HepG2 (cell line): Measurements from ENCODE around the gene PPOX. TPM values are rescaled to one million over a fixed set of nuclear protein-coding genes. Genes with fewer than 3 reads are reported as not detected.
A peak's percentile ranks its signal among the peaks of the same experiment; 100 is the strongest.

Experiments used
- HOXA5 ChIP-seq: sonication (generic); formaldehyde crosslinking; IDR thresholded peaks from 2 replicates; pipeline ENCODE4 v1.4.0; 2020; ENCODE audit warnings: missing genetic modification reagents
- KLF12 ChIP-seq: sonication (generic); formaldehyde crosslinking; IDR thresholded peaks from 2 replicates; pipeline ENCODE4 v1.4.0; 2020; ENCODE audit warnings: missing genetic modification reagents, borderline replicate concordance
- NAIF1 ChIP-seq: sonication (generic); formaldehyde crosslinking; IDR thresholded peaks from 2 replicates; pipeline ENCODE4 v1.5.0; 2020; ENCODE audit warnings: mild to moderate bottlenecking, missing genetic modification reagents, borderline replicate concordance
- NFE2L1 ChIP-seq: sonication (generic); formaldehyde crosslinking; IDR thresholded peaks from 2 replicates; pipeline ENCODE4 v1.4.0; 2020; ENCODE audit warnings: missing genetic modification reagents, mild to moderate bottlenecking, borderline replicate concordance
- SCMH1 ChIP-seq: sonication (generic); formaldehyde crosslinking; IDR thresholded peaks from 2 replicates; pipeline ENCODE4 v1.9.0; 2021; ENCODE audit warnings: missing genetic modification reagents, mild to moderate bottlenecking, borderline replicate concordance
- SIN3A ChIP-seq: IDR thresholded peaks from 2 replicates; pipeline ENCODE4 v1.6.1; 2011; ENCODE audit warnings: low read depth, mild to moderate bottlenecking, control low read depth, low read length, borderline replicate concordance
- SIN3B ChIP-seq: fragments of 150-350 bp; IDR thresholded peaks from 2 replicates; pipeline ENCODE4 v1.6.1; 2014; ENCODE audit warnings: low read length
- SP1 ChIP-seq, 2 experiments: fragments of 450-650 bp in 1 of 2; sonication (generic) in 1 of 2; formaldehyde crosslinking in 1 of 2; IDR thresholded peaks; 2 replicates each; pipeline versions ENCODE4 v1.4.0 to v1.6.1; 2016 to 2020; ENCODE audit warnings: missing genetic modification reagents in 1 of 2
- ZNF367 ChIP-seq: sonication (generic); formaldehyde crosslinking; IDR thresholded peaks from 2 replicates; pipeline ENCODE4 v1.4.0; 2020; ENCODE audit warnings: missing genetic modification reagents, borderline replicate concordance
- ZNF383 ChIP-seq: sonication (generic); formaldehyde crosslinking; IDR thresholded peaks from 2 replicates; pipeline ENCODE4 v1.4.0; 2020; ENCODE audit warnings: missing genetic modification reagents, mild to moderate bottlenecking, borderline replicate concordance
- ZZZ3 ChIP-seq: sonication (generic); formaldehyde crosslinking; IDR thresholded peaks from 2 replicates; pipeline ENCODE4 v1.4.0; 2020; ENCODE audit warnings: missing genetic modification reagents, mild to moderate bottlenecking, borderline replicate concordance
- polyA plus RNA-seq, 8 experiments: library from polyadenylated mRNA; depleted of rRNA in 3 of 8; stranded (reverse) in 7 of 8; unstranded in 1 of 8; fragments of >200 nt; fragmentation: Illumina TruSeq in 4 of 8; extraction: Trizol in 4 of 8; gene quantifications; 2 replicates each; pipeline versions ENCODE4 v1.2.1 to v1.2.3, GENCODE V29; 2011 to 2016; ENCODE audit warnings: low read depth in 4 of 8, missing spikeins in 1 of 8, mixed read lengths in 1 of 8; ENCODE audit not compliant: insufficient read depth in 1 of 8
- total RNA-seq, 5 experiments: library from RNA; depleted of rRNA; stranded (reverse); fragments of >200 nt; fragmentation: Illumina TruSeq; extraction: Trizol; gene quantifications; 2 replicates each; pipeline ENCODE4 v1.2.3, GENCODE V29; 2016; ENCODE audit warnings: low read depth in 1 of 5
- TF ChIP-seq, protein P1 (sequence below): IDR thresholded peaks from 2 replicates; pipeline ENCODE4 v1.6.1; 2016; ENCODE audit warnings: low read depth, missing genetic modification reagents, missing compliant biosample characterization
- TF ChIP-seq, protein P2 (sequence below): fragments of 450-650 bp; IDR thresholded peaks from 2 replicates; pipeline ENCODE4 v1.6.1; 2016
- TF ChIP-seq, protein P3 (sequence below): sonication (generic); formaldehyde crosslinking; IDR thresholded peaks from 2 replicates; pipeline ENCODE4 v1.5.0; 2020; ENCODE audit warnings: missing genetic modification reagents, mild to moderate bottlenecking, borderline replicate concordance
- TF ChIP-seq, protein P4 (sequence below): sonication (generic); formaldehyde crosslinking; IDR thresholded peaks from 2 replicates; pipeline ENCODE4 v1.4.0; 2020; ENCODE audit warnings: mild to moderate bottlenecking, missing genetic modification reagents
- TF ChIP-seq, protein P5 (sequence below): IDR thresholded peaks from 2 replicates; pipeline ENCODE4 v1.6.1; 2016; ENCODE audit warnings: missing biosample characterization, missing genetic modification reagents, low read depth

Gene PPOX
- total and polyA plus RNA-seq, 2 of the 13 experiments (the other 11 are each of a cell fraction or from before 2014, with no cell fraction given), result 15.5 to 27.7 TPM

DNA sequence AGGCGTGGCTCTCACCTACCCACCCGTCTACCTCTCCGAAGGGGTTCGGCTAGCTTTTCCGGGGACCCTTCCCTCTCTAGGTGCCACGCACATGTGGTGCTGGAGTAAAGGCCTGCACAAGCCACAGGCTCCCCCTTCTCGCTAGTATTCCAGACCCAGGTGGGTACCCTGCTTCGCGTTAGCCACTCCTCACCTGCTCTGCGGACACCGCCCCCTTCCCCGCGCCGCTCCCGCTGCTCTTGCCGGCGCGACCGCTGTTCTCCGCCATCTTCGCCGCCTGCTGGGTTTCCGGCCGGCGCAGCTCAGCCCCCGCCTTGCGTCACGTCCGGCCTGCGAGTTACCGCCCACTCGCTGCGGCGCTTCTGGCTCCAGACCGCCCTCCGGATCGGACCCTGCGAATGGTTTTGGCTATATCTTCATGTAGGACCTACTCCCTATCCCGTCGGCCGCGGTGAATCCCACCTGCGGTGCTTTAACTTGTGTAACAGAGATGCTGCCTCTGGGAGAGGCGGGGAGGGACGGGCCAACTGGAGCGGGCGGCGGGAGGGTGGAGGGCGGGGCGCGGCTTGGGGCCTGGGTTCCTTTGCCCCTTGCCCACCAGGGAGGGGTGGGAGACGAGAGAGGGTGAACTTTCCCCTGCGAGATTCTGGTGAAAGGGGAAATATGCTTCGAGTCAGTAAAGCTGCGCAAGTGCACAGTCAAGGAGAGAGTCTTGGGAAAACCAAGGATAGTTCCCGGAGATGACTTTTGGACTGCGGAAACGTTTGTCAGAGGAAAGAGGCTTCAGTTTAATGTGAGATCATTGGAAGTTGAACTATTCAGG lies 48.3 kb upstream of the PPOX start, which contains the start of the genes NIT1 and PFDN2 (continued):
- no peak for TF ChIP-seq SCMH1 (CRISPR knock-in tag)
- peak; percentile 43; the same call in 1 of the 2 replicates for TF ChIP-seq SIN3A
- TF ChIP-seq SIN3B, result 0 out of 2 replicates have a peak, but pooled peaks have one; percentile 62
- peak; percentile 63; the same call in 1 of the 2 replicates for TF ChIP-seq NAIF1
- TF ChIP-seq ZZZ3, result no peak
- TF ChIP-seq SP1 (IDR thresholded peaks at IDR 0.05), result no peak
- TF ChIP-seq SP1 (CRISPR knock-in tag; IDR thresholded peaks at IDR 0.05), result peak; percentile 70
- TF ChIP-seq KLF12 (CRISPR knock-in tag), result peak; percentile 84
- 0 out of 2 replicates have a peak, but pooled peaks have one; percentile 32 for TF ChIP-seq ZNF367 (CRISPR knock-in tag)
- no peak for TF ChIP-seq NFE2L1 (CRISPR knock-in tag)
- TF ChIP-seq, protein P1, sequence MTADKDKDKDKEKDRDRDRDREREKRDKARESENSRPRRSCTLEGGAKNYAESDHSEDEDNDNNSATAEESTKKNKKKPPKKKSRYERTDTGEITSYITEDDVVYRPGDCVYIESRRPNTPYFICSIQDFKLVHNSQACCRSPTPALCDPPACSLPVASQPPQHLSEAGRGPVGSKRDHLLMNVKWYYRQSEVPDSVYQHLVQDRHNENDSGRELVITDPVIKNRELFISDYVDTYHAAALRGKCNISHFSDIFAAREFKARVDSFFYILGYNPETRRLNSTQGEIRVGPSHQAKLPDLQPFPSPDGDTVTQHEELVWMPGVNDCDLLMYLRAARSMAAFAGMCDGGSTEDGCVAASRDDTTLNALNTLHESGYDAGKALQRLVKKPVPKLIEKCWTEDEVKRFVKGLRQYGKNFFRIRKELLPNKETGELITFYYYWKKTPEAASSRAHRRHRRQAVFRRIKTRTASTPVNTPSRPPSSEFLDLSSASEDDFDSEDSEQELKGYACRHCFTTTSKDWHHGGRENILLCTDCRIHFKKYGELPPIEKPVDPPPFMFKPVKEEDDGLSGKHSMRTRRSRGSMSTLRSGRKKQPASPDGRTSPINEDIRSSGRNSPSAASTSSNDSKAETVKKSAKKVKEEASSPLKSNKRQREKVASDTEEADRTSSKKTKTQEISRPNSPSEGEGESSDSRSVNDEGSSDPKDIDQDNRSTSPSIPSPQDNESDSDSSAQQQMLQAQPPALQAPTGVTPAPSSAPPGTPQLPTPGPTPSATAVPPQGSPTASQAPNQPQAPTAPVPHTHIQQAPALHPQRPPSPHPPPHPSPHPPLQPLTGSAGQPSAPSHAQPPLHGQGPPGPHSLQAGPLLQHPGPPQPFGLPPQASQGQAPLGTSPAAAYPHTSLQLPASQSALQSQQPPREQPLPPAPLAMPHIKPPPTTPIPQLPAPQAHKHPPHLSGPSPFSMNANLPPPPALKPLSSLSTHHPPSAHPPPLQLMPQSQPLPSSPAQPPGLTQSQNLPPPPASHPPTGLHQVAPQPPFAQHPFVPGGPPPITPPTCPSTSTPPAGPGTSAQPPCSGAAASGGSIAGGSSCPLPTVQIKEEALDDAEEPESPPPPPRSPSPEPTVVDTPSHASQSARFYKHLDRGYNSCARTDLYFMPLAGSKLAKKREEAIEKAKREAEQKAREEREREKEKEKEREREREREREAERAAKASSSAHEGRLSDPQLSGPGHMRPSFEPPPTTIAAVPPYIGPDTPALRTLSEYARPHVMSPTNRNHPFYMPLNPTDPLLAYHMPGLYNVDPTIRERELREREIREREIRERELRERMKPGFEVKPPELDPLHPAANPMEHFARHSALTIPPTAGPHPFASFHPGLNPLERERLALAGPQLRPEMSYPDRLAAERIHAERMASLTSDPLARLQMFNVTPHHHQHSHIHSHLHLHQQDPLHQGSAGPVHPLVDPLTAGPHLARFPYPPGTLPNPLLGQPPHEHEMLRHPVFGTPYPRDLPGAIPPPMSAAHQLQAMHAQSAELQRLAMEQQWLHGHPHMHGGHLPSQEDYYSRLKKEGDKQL, result no peak
- TF ChIP-seq HOXA5 (CRISPR knock-in tag), result peak; percentile 82
- TF ChIP-seq, protein P2, sequence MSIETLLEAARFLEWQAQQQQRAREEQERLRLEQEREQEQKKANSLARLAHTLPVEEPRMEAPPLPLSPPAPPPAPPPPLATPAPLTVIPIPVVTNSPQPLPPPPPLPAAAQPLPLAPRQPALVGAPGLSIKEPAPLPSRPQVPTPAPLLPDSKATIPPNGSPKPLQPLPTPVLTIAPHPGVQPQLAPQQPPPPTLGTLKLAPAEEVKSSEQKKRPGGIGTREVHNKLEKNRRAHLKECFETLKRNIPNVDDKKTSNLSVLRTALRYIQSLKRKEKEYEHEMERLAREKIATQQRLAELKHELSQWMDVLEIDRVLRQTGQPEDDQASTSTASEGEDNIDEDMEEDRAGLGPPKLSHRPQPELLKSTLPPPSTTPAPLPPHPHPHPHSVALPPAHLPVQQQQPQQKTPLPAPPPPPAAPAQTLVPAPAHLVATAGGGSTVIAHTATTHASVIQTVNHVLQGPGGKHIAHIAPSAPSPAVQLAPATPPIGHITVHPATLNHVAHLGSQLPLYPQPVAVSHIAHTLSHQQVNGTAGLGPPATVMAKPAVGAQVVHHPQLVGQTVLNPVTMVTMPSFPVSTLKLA, result no peak
- TF ChIP-seq ZNF383 (CRISPR knock-in tag), result no peak
- TF ChIP-seq, protein P3, sequence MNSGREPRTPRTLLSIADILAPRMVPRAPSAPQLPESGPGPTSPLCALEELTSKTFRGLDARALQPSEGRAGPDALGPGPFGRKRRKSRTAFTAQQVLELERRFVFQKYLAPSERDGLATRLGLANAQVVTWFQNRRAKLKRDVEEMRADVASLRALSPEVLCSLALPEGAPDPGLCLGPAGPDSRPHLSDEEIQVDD (CRISPR knock-in tag), result no peak
- TF ChIP-seq, protein P4, sequence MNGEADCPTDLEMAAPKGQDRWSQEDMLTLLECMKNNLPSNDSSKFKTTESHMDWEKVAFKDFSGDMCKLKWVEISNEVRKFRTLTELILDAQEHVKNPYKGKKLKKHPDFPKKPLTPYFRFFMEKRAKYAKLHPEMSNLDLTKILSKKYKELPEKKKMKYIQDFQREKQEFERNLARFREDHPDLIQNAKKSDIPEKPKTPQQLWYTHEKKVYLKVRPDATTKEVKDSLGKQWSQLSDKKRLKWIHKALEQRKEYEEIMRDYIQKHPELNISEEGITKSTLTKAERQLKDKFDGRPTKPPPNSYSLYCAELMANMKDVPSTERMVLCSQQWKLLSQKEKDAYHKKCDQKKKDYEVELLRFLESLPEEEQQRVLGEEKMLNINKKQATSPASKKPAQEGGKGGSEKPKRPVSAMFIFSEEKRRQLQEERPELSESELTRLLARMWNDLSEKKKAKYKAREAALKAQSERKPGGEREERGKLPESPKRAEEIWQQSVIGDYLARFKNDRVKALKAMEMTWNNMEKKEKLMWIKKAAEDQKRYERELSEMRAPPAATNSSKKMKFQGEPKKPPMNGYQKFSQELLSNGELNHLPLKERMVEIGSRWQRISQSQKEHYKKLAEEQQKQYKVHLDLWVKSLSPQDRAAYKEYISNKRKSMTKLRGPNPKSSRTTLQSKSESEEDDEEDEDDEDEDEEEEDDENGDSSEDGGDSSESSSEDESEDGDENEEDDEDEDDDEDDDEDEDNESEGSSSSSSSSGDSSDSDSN (CRISPR knock-in tag), result peak; percentile 62; the same call in 1 of the 2 replicates
- TF ChIP-seq, protein P5, sequence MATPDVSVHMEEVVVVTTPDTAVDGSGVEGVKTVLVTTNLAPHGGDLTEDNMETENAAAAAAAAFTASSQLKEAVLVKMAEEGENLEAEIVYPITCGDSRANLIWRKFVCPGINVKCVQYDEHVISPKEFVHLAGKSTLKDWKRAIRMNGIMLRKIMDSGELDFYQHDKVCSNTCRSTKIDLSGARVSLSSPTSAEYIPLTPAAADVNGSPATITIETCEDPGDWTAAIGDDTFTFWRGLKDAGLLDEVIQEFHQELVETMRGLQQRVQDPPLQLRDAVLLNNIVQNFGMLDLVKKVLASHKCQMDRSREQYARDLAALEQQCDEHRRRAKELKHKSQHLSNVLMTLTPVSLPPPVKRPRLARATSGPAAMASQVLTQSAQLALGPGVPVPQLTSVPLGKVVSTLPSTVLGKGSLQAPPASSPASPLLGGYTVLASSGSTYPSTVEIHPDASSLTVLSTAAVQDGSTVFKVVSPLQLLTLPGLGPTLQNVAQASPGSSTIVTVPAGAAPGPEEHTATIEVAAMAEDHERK (CRISPR knock-in tag), result 0 out of 2 replicates have a peak, but pooled peaks have one; percentile 23
